SK-N-SH treated with all-trans-retinoic acid at 6 μM for 48 hours (cell line): Measurements from ENCODE around the gene ADAM22.
"Not testable (repeated sequence)": the region's sequence is repeated elsewhere in the genome, so short reads cannot be mapped to it uniquely, and the experiment has no call there.

Experiments
- ATAC-seq: fragments of 200-7000 bp; cut with Tn5 transposase; 3 replicates; pipeline ENCODE4 v1.9.1; 2020; ENCODE audit warnings: mild to moderate bottlenecking, moderate library complexity
- ARNTL ChIP-seq: fragments of 450-650 bp; formaldehyde crosslinking; IDR thresholded peaks from 2 replicates; pipeline ENCODE4 v1.5.0; 2020; ENCODE audit warnings: low read depth, mild to moderate bottlenecking, moderate library complexity, borderline replicate concordance
- BACH2 ChIP-seq: fragments of 250-450 bp; sonication (Bioruptor Pico); IDR thresholded peaks from 2 replicates; pipeline ENCODE4 v1.9.0; 2021; ENCODE audit warnings: mild to moderate bottlenecking, borderline replicate concordance
- CREB5 ChIP-seq: fragments of 250-450 bp; sonication (Bioruptor Pico); IDR thresholded peaks from 2 replicates; pipeline ENCODE4 v1.5.1; 2020; ENCODE audit warnings: low read depth, mild to moderate bottlenecking, moderate library complexity
- ESRRG ChIP-seq: fragments of 250-450 bp; sonication (Bioruptor Pico); IDR thresholded peaks from 2 replicates; pipeline ENCODE4 v1.6.1; 2021; ENCODE audit warnings: mild to moderate bottlenecking
- GLIS3 ChIP-seq: fragments of 250-450 bp; sonication (Bioruptor Pico); IDR thresholded peaks from 2 replicates; pipeline ENCODE4 v1.5.0; 2020; ENCODE audit warnings: mild to moderate bottlenecking, moderate library complexity
- ISL1 ChIP-seq: fragments of 250-450 bp; sonication (Bioruptor Pico); IDR thresholded peaks from 2 replicates; pipeline ENCODE4 v2.1.2; 2022; ENCODE audit warnings: mild to moderate bottlenecking, moderate library complexity
- OSR1 ChIP-seq: fragments of 250-450 bp; sonication (Bioruptor Pico); IDR thresholded peaks from 2 replicates; pipeline ENCODE4 v1.8.0; 2022; ENCODE audit warnings: moderate library complexity, mild to moderate bottlenecking, inconsistent platforms
- PPARA ChIP-seq: fragments of 250-450 bp; sonication (Bioruptor Pico); IDR thresholded peaks from 2 replicates; pipeline ENCODE4 v1.5.0; 2020; ENCODE audit warnings: mild to moderate bottlenecking, borderline replicate concordance
- SNAI2 ChIP-seq: fragments of 250-450 bp; sonication (Bioruptor Pico); IDR thresholded peaks from 2 replicates; pipeline ENCODE4 v1.5.0; 2020; ENCODE audit warnings: mild to moderate bottlenecking, moderate library complexity
- TCF4 ChIP-seq: fragments of 250-450 bp; sonication (Bioruptor Pico); IDR thresholded peaks from 2 replicates; pipeline ENCODE4 v1.8.0; 2021; ENCODE audit warnings: mild to moderate bottlenecking, moderate library complexity, borderline replicate concordance
- TOX ChIP-seq: fragments of 250-450 bp; sonication (Bioruptor Pico); IDR thresholded peaks from 2 replicates; pipeline ENCODE4 v1.8.0; 2021; ENCODE audit warnings: mild to moderate bottlenecking, moderate library complexity, borderline replicate concordance
- ZC3H10 ChIP-seq: fragments of 250-450 bp; sonication (Bioruptor Pico); IDR thresholded peaks from 2 replicates; pipeline ENCODE4 v1.5.1; 2021; ENCODE audit warnings: mild to moderate bottlenecking, moderate library complexity
- ZFP3 ChIP-seq: fragments of 250-450 bp; sonication (Bioruptor Pico); IDR thresholded peaks from 2 replicates; pipeline ENCODE4 v1.5.0; 2020; ENCODE audit warnings: mild to moderate bottlenecking, moderate library complexity
- ZNF565 ChIP-seq: fragments of 450-650 bp; formaldehyde crosslinking; conservative IDR thresholded peaks from 2 replicates; pipeline ENCODE4 v1.5.0; 2020; ENCODE audit warnings: low read depth, mild to moderate bottlenecking, moderate library complexity
- ZNF70 ChIP-seq: fragments of 450-650 bp; formaldehyde crosslinking; IDR thresholded peaks from 2 replicates; pipeline ENCODE4 v1.5.0; 2020; ENCODE audit warnings: mild to moderate bottlenecking, moderate library complexity
- ZNF8 ChIP-seq: fragments of 450-650 bp; formaldehyde crosslinking; IDR thresholded peaks from 2 replicates; pipeline ENCODE4 v1.5.0; 2020; ENCODE audit warnings: mild to moderate bottlenecking, moderate library complexity
- TF ChIP-seq, protein P1 (sequence below): fragments of 250-450 bp; sonication (Bioruptor Pico); IDR thresholded peaks from 2 replicates; pipeline ENCODE4 v1.5.0; 2020; ENCODE audit warnings: mild to moderate bottlenecking, moderate library complexity
- TF ChIP-seq, protein P2 (sequence below): fragments of 250-450 bp; sonication (Bioruptor Pico); IDR thresholded peaks from 2 replicates; pipeline ENCODE4 v1.5.1; 2021; ENCODE audit warnings: mild to moderate bottlenecking, moderate library complexity

The ADAM22 gene

DNA sequence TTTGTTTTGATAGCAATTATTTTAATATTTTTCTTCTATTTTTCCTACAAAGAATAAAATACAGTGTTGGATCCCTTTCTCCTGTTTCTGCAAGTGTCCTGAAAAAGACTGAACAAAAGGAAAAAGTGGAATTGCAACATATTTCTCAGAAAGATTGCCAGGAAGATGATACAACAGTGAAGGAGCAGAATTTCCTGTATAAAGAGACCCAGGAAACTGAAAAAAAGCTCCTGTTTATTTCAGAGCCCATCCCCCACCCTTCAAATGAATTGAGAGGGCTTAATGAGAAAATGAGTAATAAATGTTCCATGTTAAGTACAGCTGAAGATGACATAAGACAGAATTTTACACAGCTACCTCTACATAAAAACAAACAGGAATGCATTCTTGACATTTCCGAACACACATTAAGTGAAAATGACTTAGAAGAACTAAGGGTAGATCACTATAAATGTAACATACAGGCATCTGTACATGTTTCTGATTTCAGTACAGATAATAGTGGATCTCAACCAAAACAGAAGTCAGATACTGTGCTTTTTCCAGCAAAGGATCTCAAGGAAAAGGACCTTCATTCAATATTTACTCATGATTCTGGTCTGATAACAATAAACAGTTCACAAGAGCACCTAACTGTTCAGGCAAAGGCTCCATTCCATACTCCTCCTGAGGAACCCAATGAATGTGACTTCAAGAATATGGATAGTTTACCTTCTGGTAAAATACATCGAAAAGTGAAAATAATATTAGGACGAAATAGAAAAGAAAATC, 26.7 kb upstream of the ADAM22 start:
- peak; percentile 13; the same call in 1 of the 2 replicates for TF ChIP-seq CREB5 (CRISPR knock-in tag)
- TF ChIP-seq ISL1 (CRISPR knock-in tag): peak; percentile 72
- 0 out of 2 replicates have a peak, but pooled peaks have one; percentile 29 for TF ChIP-seq TCF4
- TF ChIP-seq, all 23 proteins: peak for 3; not testable (repeated sequence) for 20
- not testable (repeated sequence) for ATAC-seq

GRCh38 chr7:87908814-87909213, 25.2 kb upstream of the ADAM22 start:
- ATAC-seq: 0 out of 3 replicates have a peak, but pooled peaks have one; percentile 14

GRCh38 chr7:87912121-87912520, 21.9 kb upstream of the ADAM22 start:
- ATAC-seq: no peak
- TF ChIP-seq, protein P1, sequence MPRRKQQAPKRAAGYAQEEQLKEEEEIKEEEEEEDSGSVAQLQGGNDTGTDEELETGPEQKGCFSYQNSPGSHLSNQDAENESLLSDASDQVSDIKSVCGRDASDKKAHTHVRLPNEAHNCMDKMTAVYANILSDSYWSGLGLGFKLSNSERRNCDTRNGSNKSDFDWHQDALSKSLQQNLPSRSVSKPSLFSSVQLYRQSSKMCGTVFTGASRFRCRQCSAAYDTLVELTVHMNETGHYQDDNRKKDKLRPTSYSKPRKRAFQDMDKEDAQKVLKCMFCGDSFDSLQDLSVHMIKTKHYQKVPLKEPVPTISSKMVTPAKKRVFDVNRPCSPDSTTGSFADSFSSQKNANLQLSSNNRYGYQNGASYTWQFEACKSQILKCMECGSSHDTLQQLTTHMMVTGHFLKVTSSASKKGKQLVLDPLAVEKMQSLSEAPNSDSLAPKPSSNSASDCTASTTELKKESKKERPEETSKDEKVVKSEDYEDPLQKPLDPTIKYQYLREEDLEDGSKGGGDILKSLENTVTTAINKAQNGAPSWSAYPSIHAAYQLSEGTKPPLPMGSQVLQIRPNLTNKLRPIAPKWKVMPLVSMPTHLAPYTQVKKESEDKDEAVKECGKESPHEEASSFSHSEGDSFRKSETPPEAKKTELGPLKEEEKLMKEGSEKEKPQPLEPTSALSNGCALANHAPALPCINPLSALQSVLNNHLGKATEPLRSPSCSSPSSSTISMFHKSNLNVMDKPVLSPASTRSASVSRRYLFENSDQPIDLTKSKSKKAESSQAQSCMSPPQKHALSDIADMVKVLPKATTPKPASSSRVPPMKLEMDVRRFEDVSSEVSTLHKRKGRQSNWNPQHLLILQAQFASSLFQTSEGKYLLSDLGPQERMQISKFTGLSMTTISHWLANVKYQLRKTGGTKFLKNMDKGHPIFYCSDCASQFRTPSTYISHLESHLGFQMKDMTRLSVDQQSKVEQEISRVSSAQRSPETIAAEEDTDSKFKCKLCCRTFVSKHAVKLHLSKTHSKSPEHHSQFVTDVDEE (CRISPR knock-in tag): no peak
- TF ChIP-seq ZNF8 (CRISPR knock-in tag) (no peak), ESRRG (CRISPR knock-in tag) (no peak), ARNTL (CRISPR knock-in tag) (no peak)
- TF ChIP-seq, all 23 proteins: peak for 0

- TF ChIP-seq ZC3H10 (CRISPR knock-in tag): no peak
- TF ChIP-seq SNAI2 (CRISPR knock-in tag): no peak
- TF ChIP-seq CREB5 (CRISPR knock-in tag): no peak
- no peak for TF ChIP-seq BACH2 (CRISPR knock-in tag)
- TF ChIP-seq, protein P1 (CRISPR knock-in tag): no peak
- no peak for TF ChIP-seq ZNF70 (CRISPR knock-in tag)
- no peak for TF ChIP-seq ZFP3 (CRISPR knock-in tag)
- no peak for TF ChIP-seq PPARA (CRISPR knock-in tag)
- TF ChIP-seq ESRRG (CRISPR knock-in tag): no peak
- TF ChIP-seq ZNF8 (CRISPR knock-in tag): no peak
- no peak for TF ChIP-seq ISL1 (CRISPR knock-in tag)
- no peak for TF ChIP-seq TOX (CRISPR knock-in tag)
- no peak for ATAC-seq
Observed at GRCh38 chr7:87918740-87919139, 15.3 kb upstream of the ADAM22 start.

GRCh38 chr7:87919875-87920274, 14.2 kb upstream of the ADAM22 start:
- TF ChIP-seq GLIS3 (CRISPR knock-in tag): no peak
- no peak for TF ChIP-seq PPARA (CRISPR knock-in tag)
- TF ChIP-seq, protein P2, sequence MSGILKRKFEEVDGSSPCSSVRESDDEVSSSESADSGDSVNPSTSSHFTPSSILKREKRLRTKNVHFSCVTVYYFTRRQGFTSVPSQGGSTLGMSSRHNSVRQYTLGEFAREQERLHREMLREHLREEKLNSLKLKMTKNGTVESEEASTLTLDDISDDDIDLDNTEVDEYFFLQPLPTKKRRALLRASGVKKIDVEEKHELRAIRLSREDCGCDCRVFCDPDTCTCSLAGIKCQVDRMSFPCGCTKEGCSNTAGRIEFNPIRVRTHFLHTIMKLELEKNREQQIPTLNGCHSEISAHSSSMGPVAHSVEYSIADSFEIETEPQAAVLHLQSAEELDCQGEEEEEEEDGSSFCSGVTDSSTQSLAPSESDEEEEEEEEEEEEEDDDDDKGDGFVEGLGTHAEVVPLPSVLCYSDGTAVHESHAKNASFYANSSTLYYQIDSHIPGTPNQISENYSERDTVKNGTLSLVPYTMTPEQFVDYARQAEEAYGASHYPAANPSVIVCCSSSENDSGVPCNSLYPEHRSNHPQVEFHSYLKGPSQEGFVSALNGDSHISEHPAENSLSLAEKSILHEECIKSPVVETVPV (CRISPR knock-in tag): no peak
- no peak for TF ChIP-seq ZNF8 (CRISPR knock-in tag)
- no peak for TF ChIP-seq CREB5 (CRISPR knock-in tag)
- TF ChIP-seq ZNF565 (CRISPR knock-in tag): no peak
- no peak for TF ChIP-seq ZNF70 (CRISPR knock-in tag)
- no peak for TF ChIP-seq OSR1
- ATAC-seq: no peak
